ENCODE data around the gene CHCHD4.

The CHCHD4 gene

DNA sequence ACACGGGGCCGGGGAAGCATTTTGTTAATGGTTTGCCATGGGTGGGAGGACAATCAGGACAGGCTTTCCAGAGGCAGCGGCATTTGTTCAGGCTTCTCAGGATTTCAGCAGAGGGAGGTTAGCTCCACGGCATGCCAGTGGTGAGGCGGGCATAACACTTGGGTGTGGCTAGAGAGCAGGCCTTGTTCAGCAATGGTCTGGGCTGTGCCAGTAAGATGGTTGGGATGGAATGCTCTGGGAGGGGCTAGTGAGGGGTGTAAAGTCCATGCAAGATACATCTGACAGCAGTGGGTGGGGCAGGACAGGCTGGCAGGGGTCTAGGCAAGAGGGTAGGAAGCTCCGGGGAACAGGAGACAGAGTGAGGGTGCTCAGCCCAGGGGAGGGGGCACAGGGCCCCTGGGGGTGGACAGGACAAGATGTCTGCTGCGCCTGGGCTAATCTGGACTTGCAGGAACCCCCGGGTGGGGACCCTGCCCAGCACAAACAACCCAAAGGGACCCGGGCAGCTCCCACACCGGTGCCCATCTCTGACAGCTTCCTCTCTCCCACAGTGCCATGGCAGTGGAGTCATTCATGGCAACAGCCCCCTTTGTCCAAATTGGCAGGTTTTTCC, 8.6 kb upstream of the CHCHD4 start:
- DNase-seq: no peak
- H3K36me3 ChIP-seq: peaks cover 76% of the 10 kb centered on the region
- TF ChIP-seq, protein P1, sequence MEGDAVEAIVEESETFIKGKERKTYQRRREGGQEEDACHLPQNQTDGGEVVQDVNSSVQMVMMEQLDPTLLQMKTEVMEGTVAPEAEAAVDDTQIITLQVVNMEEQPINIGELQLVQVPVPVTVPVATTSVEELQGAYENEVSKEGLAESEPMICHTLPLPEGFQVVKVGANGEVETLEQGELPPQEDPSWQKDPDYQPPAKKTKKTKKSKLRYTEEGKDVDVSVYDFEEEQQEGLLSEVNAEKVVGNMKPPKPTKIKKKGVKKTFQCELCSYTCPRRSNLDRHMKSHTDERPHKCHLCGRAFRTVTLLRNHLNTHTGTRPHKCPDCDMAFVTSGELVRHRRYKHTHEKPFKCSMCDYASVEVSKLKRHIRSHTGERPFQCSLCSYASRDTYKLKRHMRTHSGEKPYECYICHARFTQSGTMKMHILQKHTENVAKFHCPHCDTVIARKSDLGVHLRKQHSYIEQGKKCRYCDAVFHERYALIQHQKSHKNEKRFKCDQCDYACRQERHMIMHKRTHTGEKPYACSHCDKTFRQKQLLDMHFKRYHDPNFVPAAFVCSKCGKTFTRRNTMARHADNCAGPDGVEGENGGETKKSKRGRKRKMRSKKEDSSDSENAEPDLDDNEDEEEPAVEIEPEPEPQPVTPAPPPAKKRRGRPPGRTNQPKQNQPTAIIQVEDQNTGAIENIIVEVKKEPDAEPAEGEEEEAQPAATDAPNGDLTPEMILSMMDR (IDR thresholded peaks at IDR 0.05; ENCODE audit: low read depth, low read length): no peak
- H3K27ac ChIP-seq: no peak overlapping the region
- H3K4me3 ChIP-seq (ENCODE audit: low read depth, low read length): no peak overlapping the region
- no peaks in the 10 kb centered on the region for H3K27me3 ChIP-seq (ENCODE audit: insufficient read depth, low read depth, severe bottlenecking)
- no peaks in the 10 kb centered on the region for H3K9me3 ChIP-seq (ENCODE audit: severe bottlenecking)

DNA sequence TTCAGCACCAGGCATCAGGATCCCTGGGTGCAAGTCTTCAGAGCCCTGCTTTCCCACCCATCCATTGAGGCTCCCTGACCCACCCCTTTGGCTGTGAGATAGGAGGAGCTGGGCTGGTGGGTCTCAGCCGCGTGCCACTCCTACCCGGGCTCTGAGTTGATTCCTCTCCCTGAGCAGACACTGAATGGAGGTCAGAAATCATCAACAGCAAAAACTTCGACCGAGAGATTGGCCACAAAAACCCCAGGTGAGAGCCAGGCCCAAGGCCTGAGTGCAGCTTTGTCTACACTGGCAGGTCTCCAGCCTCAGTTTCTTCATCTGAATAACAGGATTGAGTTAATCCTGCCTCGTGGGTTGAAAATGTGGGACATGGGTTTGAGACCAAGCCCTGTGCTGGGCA, 8.0 kb upstream of the CHCHD4 start:
- DNase-seq: no peak
- TF ChIP-seq, protein P1 (IDR thresholded peaks at IDR 0.05; ENCODE audit: low read depth, low read length): no peak
- H3K9me3 ChIP-seq (ENCODE audit: severe bottlenecking): no peaks in the 10 kb centered on the region
- no peaks in the 10 kb centered on the region for H3K27me3 ChIP-seq (ENCODE audit: insufficient read depth, low read depth, severe bottlenecking)
- no peak overlapping the region for H3K27ac ChIP-seq
- peaks cover 79% of the 10 kb centered on the region for H3K36me3 ChIP-seq
- H3K4me3 ChIP-seq (ENCODE audit: low read depth, low read length): no peak overlapping the region

DNA sequence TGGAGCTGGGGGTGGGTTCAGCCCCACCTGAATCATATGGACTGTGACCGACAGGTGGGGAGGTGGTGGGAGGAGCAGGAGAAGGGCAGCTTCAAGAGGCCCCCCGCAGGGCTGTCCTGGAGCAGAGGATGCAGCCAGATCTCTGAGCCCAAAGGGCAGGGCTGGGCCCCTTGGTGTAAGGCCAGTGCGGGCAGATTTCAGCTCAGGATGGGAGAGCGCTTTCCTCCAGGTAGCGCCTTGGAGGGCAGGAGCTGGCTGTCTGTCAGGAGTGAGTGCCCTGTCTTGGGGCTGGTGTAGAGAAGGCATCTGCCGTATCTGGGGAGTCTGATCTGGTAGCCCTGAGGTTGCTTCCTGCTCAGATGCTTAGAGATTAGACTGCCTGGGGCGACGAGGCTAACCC, 7.5 kb upstream of the CHCHD4 start:
- Histone ChIP-seq H3K9me3 (ENCODE audit: severe bottlenecking) (no peaks in the 10 kb centered on the region), H3K36me3 (peaks cover 81% of the 10 kb centered on the region), H3K27me3 (ENCODE audit: insufficient read depth, low read depth, severe bottlenecking) (no peaks in the 10 kb centered on the region), H3K4me3 (ENCODE audit: low read depth, low read length) (no peak overlapping the region), H3K27ac (no peak overlapping the region)
- DNase-seq: no peak
- TF ChIP-seq, protein P1 (IDR thresholded peaks at IDR 0.05; ENCODE audit: low read depth, low read length): no peak

DNA sequence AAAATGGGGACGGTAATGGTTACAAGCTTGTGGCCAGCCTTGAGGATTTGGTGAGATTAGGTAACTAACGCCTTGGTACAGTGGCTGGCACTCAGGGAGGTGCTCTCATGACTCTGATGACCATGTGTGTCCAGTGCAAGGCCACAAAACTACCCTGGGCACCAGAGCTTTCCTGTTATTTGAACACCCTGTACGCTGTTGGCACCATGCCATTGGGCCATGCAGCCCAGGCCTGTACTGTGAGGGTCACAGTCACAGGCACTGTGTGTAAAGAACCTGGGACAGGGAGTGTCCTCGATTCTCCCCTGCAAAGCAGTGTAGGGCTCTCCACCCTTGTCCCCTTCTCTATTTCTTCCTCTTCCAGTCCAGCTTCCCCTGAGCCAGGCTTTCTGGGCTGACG, 6.5 kb upstream of the CHCHD4 start:
- no peaks in the 10 kb centered on the region for H3K27me3 ChIP-seq (ENCODE audit: insufficient read depth, low read depth, severe bottlenecking)
- no peak overlapping the region for H3K27ac ChIP-seq
- no peak for DNase-seq
- peaks cover 82% of the 10 kb centered on the region for H3K36me3 ChIP-seq
- H3K4me3 ChIP-seq (ENCODE audit: low read depth, low read length): no peak overlapping the region
- H3K9me3 ChIP-seq (ENCODE audit: severe bottlenecking): no peaks in the 10 kb centered on the region
- TF ChIP-seq, protein P1 (IDR thresholded peaks at IDR 0.05; ENCODE audit: low read depth, low read length): no peak

DNA sequence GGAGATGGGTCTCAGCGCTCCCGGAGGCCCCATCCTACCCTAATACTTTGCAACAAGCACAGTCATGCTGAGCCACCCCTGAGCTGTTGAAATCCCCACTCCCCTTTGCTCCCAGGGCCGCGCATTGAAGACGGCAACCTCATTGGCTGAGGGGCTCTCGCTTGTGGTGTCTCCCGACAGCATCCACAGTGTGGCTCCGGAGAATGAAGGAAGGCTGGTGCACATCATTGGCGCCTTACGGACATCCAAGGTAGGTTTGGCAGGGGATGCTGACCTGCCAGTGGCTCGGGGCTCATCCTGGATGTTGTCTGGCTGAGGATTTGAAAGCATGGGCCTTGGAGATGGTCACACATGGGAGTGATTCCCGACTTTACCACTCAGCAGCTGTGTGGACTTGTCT, 6.0 kb upstream of the CHCHD4 start:
- TF ChIP-seq, protein P1 (IDR thresholded peaks at IDR 0.05; ENCODE audit: low read depth, low read length): no peak
- no peak overlapping the region for H3K4me3 ChIP-seq (ENCODE audit: low read depth, low read length)
- peaks cover 78% of the 10 kb centered on the region for H3K36me3 ChIP-seq
- no peaks in the 10 kb centered on the region for H3K9me3 ChIP-seq (ENCODE audit: severe bottlenecking)
- no peak overlapping the region for H3K27ac ChIP-seq
- no peak for DNase-seq
- no peaks in the 10 kb centered on the region for H3K27me3 ChIP-seq (ENCODE audit: insufficient read depth, low read depth, severe bottlenecking)

DNA sequence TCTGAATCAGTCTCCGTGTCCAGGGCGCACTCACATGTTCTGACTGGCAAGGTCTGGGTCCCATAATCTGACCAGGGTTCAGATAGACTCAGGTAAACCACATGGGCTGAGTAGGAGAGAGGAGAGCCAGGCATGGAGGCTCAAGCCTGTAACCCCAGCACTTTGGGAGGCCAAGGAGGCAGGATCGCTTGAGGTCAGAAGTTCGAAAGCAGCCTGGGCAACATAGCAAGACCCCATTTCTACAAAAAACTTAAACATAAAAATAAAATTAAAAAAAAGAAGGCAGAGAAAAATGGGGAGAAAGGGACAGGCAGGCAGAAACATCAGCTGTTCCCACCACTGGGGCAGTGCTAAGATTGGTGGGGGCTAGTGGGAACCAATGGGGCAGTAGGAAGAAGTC, 5.6 kb upstream of the CHCHD4 start:
- no peaks in the 10 kb centered on the region for H3K27me3 ChIP-seq (ENCODE audit: insufficient read depth, low read depth, severe bottlenecking)
- no peak overlapping the region for H3K4me3 ChIP-seq (ENCODE audit: low read depth, low read length)
- peaks cover 76% of the 10 kb centered on the region for H3K36me3 ChIP-seq
- no peak overlapping the region for H3K27ac ChIP-seq
- TF ChIP-seq, protein P1 (IDR thresholded peaks at IDR 0.05; ENCODE audit: low read depth, low read length): no peak
- DNase-seq: no peak
- H3K9me3 ChIP-seq (ENCODE audit: severe bottlenecking): no peaks in the 10 kb centered on the region
